Stimulated activated CD8-positive, alpha-beta memory T cell treated with anti-CD3 and anti-CD28 coated beads, Interleukin-15, amount 100 ng/mL, for 1 hour (primary cell): Measurements from ENCODE around the gene IQSEC1.

ENCODE experiments used
- DNase-seq: peaks from one replicate; pipeline ENCODE4 v3.0.0-alpha.2; 2020; ENCODE audit warnings: low read depth

The IQSEC1 gene

GRCh38 chr3:13073326-13074005 is at the start of gene IQSEC1:
Gene IQSEC1, minus strand, starts transcription at chr3:13073429. Its CDS starts 415 bp downstream, at chr3:13073014.
- DNase-seq, result peak; percentile 35

- DNase-seq, result no peak
Measured at GRCh38 chr3:13122081-13123012, 49.1 kb upstream of the IQSEC1 start.

- no peak for DNase-seq
Measured at GRCh38 chr3:13121553-13122001, 48.3 kb upstream of the IQSEC1 start.

- no peak for DNase-seq
Measured at GRCh38 chr3:13120928-13121552, 47.8 kb upstream of the IQSEC1 start.

- no peak for DNase-seq
Measured at GRCh38 chr3:13120289-13120927, 47.2 kb upstream of the IQSEC1 start.

- no peak for DNase-seq
Measured at GRCh38 chr3:13119471-13120220, 46.4 kb upstream of the IQSEC1 start.

- no peak for DNase-seq
Measured at GRCh38 chr3:13116426-13116825, 43.2 kb upstream of the IQSEC1 start.

GRCh38 chr3:13115991-13116390 is 42.8 kb upstream of the IQSEC1 start:
- no peak for DNase-seq

- no peak for DNase-seq
Measured at GRCh38 chr3:13115576-13115910, 42.3 kb upstream of the IQSEC1 start.

GRCh38 chr3:13114811-13115575 is 41.8 kb upstream of the IQSEC1 start:
- DNase-seq, result no peak

- no peak for DNase-seq
Measured at GRCh38 chr3:13113346-13114330, 40.4 kb upstream of the IQSEC1 start.

- DNase-seq, result no peak
Measured at GRCh38 chr3:13112521-13113345, 39.5 kb upstream of the IQSEC1 start.

GRCh38 chr3:13111873-13112520 is 38.8 kb upstream of the IQSEC1 start:
- DNase-seq, result no peak

- no peak for DNase-seq
Measured at GRCh38 chr3:13111173-13111872, 38.1 kb upstream of the IQSEC1 start.

GRCh38 chr3:13110678-13111116 is 37.5 kb upstream of the IQSEC1 start:
- DNase-seq, result no peak

GRCh38 chr3:13109516-13109915 is 36.3 kb upstream of the IQSEC1 start:
- DNase-seq, result no peak

- no peak for DNase-seq
Measured at GRCh38 chr3:13108861-13109260, 35.6 kb upstream of the IQSEC1 start.
